IPS DF 4.7 (cell line): ENCODE measurements around the gene SND1.

ENCODE experiments used
- DNase-seq: peaks from one replicate; pipeline ENCODE4 v3.0.0-alpha.2; 2013; ENCODE audit warnings: low spot score; ENCODE audit errors: extremely low read depth

The SND1 gene

DNA sequence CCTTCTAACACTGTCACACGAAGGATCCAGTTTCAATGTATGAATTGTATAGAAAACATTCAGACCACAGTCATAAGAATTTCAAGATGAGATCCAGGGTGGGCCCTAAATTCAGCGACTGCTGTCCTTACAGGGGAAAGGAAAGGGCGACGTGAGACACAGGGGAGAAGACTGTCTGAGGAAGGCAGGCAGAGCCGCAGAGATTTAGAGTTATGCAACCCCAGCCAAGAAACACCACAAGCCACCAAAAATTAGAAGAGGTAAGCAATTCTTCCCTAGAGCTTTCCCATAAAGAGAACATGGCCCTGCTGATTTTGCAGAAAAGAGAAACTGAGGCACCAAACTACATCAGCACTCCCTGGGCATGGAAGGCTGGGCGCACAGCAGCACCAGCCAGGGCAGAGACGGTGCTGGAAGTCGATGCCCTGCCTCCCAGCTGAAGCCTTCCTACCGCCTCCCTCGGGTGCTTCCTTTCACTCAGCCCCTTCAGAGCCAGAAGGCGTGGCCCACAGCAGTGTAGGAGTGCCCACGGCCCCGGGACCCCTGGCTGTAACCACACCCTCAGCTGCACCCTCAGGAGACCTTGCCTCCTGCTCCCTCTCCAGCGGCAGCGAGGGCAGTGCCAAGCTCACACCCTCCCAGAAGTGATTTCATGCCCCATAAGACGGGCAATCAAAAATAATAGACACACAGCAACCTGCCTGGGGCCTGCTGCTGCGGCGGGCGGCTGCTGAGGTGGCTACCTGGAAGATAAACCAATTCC, 460.2 kb downstream of the SND1 start:
- no peak for DNase-seq

- DNase-seq: no peak
Observed at GRCh38 chr7:128112781-128113221, 460.8 kb downstream of the SND1 start.

DNA sequence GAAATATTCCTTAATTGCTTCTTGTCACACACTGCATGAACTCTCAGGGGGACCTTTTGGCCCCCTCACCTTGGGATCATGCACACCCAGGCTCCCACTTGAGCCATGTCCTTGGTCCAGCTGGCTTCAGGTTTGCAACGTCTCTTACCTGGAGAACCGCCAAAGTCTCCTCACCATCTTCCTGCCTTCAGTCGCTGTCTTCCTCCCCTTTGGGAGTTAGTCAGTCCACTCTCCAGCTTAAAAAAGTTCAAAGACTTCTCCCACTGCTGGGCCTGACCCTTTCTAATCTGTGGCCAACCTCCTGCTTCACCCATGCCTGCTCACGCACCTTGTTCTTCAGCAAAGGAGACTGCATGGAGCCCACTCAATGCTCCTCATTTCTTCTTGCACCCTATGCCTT, 461.8 kb downstream of the SND1 start:
- no peak for DNase-seq

GRCh38 chr7:128114806-128115205, 462.8 kb downstream of the SND1 start:
- DNase-seq: no peak

- DNase-seq: no peak
Observed at GRCh38 chr7:128115336-128115820, 463.4 kb downstream of the SND1 start.

- DNase-seq: no peak
Observed at GRCh38 chr7:128115821-128116723, 464.1 kb downstream of the SND1 start.

DNA sequence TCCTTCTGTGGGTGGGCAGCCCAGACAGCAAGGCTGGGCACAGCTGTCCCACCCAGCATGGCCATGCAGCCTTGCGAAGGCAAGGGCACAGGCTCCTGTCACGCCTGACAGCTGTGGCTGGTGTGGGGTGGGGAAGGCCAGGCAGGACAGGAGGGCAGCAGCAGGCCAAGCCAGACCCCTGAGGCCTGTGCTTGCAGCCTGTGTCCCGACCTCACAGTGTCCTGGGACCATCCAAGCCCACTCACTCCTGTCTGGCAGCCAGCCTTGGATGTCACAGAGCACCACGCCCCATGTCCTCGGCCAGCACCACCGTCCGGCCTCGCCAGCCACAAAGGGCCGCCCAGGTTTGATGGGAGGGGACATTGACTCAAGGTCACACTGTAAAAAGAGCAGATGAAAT, 464.7 kb downstream of the SND1 start:
- no peak for DNase-seq

- DNase-seq: no peak
Observed at GRCh38 chr7:128117691-128118090, 465.7 kb downstream of the SND1 start.

DNA sequence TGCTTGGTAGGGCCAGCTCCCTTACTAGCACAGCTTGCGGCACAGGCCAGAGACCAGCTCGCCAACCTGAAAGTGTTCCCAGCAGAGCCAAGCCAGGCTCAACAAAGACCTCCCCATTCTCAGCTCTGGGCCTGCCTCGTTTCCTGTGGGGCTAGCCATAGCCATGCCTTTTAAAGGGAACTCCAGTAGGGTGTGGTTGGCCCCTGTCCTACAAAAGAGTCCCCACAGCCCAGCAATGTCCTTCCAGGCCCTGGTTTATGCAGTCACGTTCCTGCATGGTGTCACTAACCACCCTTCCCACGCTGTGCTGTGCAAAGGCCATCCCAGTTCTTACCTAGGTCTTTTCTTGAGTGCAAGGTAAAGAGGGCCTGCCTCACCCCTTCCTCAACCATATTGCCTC, 467.0 kb downstream of the SND1 start:
- DNase-seq: no peak

DNA sequence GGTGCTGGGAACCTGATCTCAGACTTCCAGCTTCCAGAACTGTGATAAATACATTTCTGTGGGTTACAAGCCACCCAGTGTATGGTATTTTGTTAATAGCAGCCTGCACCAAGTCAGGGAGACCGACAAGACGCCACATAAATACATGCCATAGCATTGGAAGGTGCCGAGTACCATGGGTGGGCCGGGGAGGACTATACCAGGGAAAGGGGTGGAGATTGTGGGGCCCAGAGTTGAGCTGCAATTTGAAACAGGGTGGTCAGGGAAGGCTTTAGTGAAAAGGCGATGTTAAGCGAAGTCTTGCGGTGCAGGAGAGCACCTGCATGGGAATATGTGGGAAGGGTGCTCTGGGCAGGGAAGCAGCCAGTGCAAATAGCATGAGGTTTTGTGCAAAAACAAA, 468.1 kb downstream of the SND1 start:
- no peak for DNase-seq

DNA sequence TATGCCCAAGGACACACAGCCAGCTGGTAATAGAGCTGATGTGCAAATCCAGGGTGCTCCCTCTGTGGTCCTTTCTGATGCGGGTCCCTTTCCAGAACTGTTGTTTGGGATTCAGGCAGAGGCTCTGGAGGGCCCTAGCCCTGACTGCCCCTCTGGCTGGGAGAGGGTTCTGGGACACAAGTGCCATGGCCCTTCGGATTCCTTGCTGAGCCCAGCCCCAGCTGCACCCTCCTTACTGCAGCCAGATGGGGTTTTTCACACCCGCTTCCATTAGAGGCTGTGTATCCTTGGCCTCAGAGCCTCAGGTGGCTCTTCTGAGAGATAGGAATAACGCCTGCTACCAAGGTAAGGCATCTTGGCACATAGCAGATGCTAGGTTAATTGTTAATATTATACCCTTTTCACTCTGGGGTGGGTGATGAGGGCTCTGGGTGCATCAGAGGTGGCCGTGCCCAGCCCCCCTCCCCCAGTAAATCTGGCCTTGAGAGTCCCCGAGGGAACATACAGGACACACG, 469.0 kb downstream of the SND1 start:
- DNase-seq: no peak

DNA sequence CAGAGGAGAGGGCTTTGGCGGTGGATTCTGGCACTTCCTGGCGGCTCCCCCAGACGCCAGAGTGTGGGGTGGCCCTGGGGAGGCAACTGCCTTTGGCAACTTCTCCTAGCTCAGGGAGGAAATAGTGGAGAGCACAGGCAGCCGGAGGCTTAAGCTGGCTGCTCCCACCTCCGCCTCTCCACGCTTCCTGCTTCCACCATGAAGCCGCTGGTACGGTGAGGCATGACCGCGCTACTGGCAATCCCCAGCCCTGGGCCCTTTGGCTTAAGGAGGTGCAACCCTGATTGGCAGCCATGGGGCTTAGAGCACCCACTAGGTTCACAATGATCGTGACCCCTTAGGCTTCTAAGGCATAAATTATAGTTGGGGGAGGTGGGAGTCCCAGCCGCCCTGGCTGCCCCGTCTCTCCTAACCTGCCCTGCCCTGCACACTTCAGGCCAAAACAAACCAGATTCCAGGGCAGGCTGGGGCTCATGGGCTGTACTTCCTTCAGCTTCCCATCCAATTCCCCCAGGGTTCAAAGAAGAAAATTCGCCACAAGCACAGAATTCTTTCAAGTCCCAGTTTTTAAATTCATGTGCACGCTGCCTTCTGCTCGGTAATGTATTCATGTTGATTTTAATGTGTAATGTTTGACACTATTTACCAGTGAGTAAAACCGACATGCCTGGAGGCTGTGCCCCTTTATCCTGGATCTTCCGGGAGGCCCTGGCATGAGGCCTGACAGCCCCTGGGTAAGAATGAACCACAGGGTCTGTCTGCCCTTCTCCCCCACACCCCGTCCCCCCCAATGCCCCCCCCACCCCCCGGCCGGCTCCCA, 469.9 kb downstream of the SND1 start:
- DNase-seq: no peak

- DNase-seq: no peak
Observed at GRCh38 chr7:128122576-128123290, 470.7 kb downstream of the SND1 start.

GRCh38 chr7:128123291-128124037, 471.5 kb downstream of the SND1 start:
- DNase-seq: no peak

GRCh38 chr7:128124786-128125185, 472.8 kb downstream of the SND1 start:
- DNase-seq: no peak

GRCh38 chr7:128125816-128126215, 473.8 kb downstream of the SND1 start:
- no peak for DNase-seq

DNA sequence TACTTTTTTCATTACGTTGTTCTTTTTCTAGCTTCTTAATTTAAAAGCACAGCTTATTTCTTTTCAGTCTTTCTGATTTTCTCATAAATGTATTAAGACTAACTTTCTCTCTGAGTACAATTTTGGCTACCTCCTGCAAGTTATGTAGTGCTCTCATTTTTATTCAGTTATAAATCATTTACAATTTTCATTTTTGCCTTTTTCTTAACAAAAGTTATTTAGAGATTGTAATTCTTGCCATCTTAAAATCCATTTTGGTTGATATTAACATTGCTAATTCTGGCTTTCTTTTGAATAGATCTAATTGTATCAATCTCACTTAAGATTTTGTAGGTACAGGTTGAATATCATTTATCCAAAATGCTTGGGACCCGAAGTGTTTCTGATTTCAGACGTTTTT, 476.4 kb downstream of the SND1 start:
- DNase-seq: no peak

DNA sequence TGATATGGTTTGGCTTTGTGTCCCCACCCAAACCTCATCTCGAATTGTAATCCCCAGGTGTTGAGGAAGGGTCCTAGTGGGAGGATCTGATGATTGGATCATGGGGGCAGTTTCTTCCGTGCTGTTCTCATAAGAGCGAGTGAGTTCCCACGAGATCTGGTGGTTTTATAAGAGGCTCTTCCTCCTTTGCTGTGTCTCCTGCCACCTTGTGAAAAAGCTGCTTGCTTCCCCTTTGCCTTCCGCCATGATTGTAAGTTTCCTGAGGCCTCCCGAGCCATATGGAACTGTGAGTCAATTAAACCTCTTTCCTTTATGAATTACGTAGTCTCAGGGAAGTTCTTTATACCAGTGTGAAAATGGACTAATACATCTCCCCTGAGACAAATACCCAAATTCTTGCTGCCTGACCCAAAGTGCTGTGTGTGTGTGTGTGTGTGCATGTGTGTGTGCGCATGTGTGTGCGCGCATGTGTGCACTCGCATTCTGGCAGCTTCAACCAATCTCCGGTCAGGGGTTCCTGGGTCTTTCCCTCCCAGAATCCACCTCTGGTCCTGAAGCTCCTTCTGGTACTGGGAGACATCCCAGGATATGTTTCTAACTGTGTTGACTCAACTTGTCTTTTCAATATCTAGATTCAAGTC, 477.4 kb downstream of the SND1 start:
- DNase-seq: no peak

- DNase-seq: no peak
Observed at GRCh38 chr7:128131115-128131514, 479.1 kb downstream of the SND1 start.
